IMR-90 (cell line): ENCODE data around the gene ARHGEF7. TPM values are rescaled to one million over a fixed set of nuclear protein-coding genes. Genes with fewer than 3 reads are reported as not detected.

ENCODE experiments used
- ATAC-seq: fragments of 200-7000 bp; cut with Tn5 transposase; 2 replicates; pipeline ENCODE4 v1.9.1; 2020; ENCODE audit warnings: low read depth, mild to moderate bottlenecking, moderate library complexity
- BruUV-seq: library from RNA; stranded (reverse); fragments of 400-500 nt; replicated peaks from 2 replicates; lab custom pipeline; 2021; lab: Mats Ljungman, UMichigan
- CTCF ChIA-PET: fragments of 300-600 bp; formaldehyde crosslinking; extraction: SDS; loops from one replicate; lab custom pipeline; 2021; ENCODE audit warnings: antibody characterized with exemption; lab: Yijun Ruan, JAX
- POLR2A ChIA-PET: fragments of 300-600 bp; sonication (Branson Sonifier 250); formaldehyde crosslinking; loops from one replicate; lab custom pipeline; 2022; ENCODE audit warnings: antibody characterized with exemption; ENCODE audit not compliant: unreplicated experiment; lab: Charles Lee
- DNase-seq: peaks from one replicate; pipeline ENCODE4 v3.0.0; 2013
- H2AFZ ChIP-seq: replicated peaks from 2 replicates; pipeline ENCODE3; 2013; ENCODE audit warnings: low read length, mild to moderate bottlenecking; ENCODE audit not compliant: poor library complexity
- H2AK5ac ChIP-seq: 2 replicates; pipeline ENCODE4 v1.6.1; 2013; ENCODE audit warnings: low read depth, low read length, inconsistent platforms
- H2AK9ac ChIP-seq: replicated peaks from 2 replicates; pipeline ENCODE3; 2013; ENCODE audit warnings: mild to moderate bottlenecking, low read depth, low read length, moderate library complexity; ENCODE audit not compliant: poor library complexity
- H2BK120ac ChIP-seq: 2 replicates; pipeline ENCODE4 v1.6.1; 2013; ENCODE audit warnings: low read depth, low read length, inconsistent platforms
- H2BK15ac ChIP-seq: 3 replicates; pipeline ENCODE4 v1.6.1; 2013; ENCODE audit warnings: low read depth, low read length, inconsistent platforms
- H2BK20ac ChIP-seq: 2 replicates; pipeline ENCODE4 v1.6.1; 2013; ENCODE audit warnings: low read depth, mild to moderate bottlenecking, inconsistent platforms, low read length, moderate library complexity
- H2BK5ac ChIP-seq: 2 replicates; pipeline ENCODE4 v1.6.1; 2013; ENCODE audit warnings: mild to moderate bottlenecking, low read depth, low read length, inconsistent platforms; ENCODE audit not compliant: poor library complexity, severe bottlenecking
- H3K14ac ChIP-seq: replicated peaks from 2 replicates; pipeline ENCODE4 v1.6.1; 2013; ENCODE audit warnings: low read depth, low read length, inconsistent platforms
- H3K18ac ChIP-seq: 2 replicates; pipeline ENCODE4 v1.6.1; 2013; ENCODE audit warnings: low read depth, low read length, control low read depth
- H3K23ac ChIP-seq: 2 replicates; pipeline ENCODE4 v1.6.1; 2013; ENCODE audit warnings: low read depth, low read length, inconsistent platforms
- H3K27ac ChIP-seq: 2 replicates; pipeline ENCODE4 v1.5.1; 2013; ENCODE audit warnings: mild to moderate bottlenecking, control low read depth, low read length; ENCODE audit not compliant: insufficient read depth
- H3K27me3 ChIP-seq: 2 replicates; pipeline ENCODE4 v1.6.1; 2013; ENCODE audit warnings: low read length; ENCODE audit not compliant: control insufficient read depth, insufficient read depth
- H3K36me3 ChIP-seq: 2 replicates; pipeline ENCODE4 v1.6.1; 2013; ENCODE audit warnings: low read length, mixed read lengths; ENCODE audit not compliant: control insufficient read depth, insufficient read depth
- H3K4ac ChIP-seq: 2 replicates; pipeline ENCODE4 v1.6.1; 2013; ENCODE audit warnings: low read depth, low read length, inconsistent platforms
- H3K4me1 ChIP-seq: 2 replicates; pipeline ENCODE4 v1.6.1; 2013; ENCODE audit warnings: low read length, mixed read lengths; ENCODE audit not compliant: control insufficient read depth, insufficient read depth
- H3K4me2 ChIP-seq: 2 replicates; pipeline ENCODE4 v1.6.1; 2013; ENCODE audit warnings: low read depth, mild to moderate bottlenecking, control low read depth, low read length, moderate library complexity
- H3K4me3 ChIP-seq: 2 replicates; pipeline ENCODE4 v1.5.1; 2013; ENCODE audit warnings: low read depth, mild to moderate bottlenecking, control low read depth, low read length, moderate library complexity; ENCODE audit not compliant: insufficient read depth
- H3K56ac ChIP-seq: 2 replicates; pipeline ENCODE4 v1.6.1; 2013; ENCODE audit warnings: low read length, inconsistent platforms; ENCODE audit not compliant: insufficient read depth; ENCODE audit errors: extremely low read depth
- H3K79me1 ChIP-seq, 2 experiments: 2 replicates each; pipeline ENCODE4 v1.6.1; 2013; ENCODE audit warnings: low read length in 2 of 2, inconsistent platforms in 1 of 2, low read depth in 1 of 2
- H3K9ac ChIP-seq: 2 replicates; pipeline ENCODE4 v1.6.1; 2013; ENCODE audit warnings: low read depth, low read length, control low read depth
- H3K9me1 ChIP-seq: 2 replicates; pipeline ENCODE4 v1.6.1; 2013; ENCODE audit warnings: low read length, inconsistent platforms; ENCODE audit not compliant: insufficient read depth
- H3K9me3 ChIP-seq: 2 replicates; pipeline ENCODE4 v1.6.1; 2013; ENCODE audit warnings: low read length; ENCODE audit not compliant: control insufficient read depth, insufficient read depth
- H4K20me1 ChIP-seq: 2 replicates; pipeline ENCODE4 v1.6.1; 2013; ENCODE audit warnings: low read length, inconsistent platforms; ENCODE audit not compliant: insufficient read depth
- H4K5ac ChIP-seq: 2 replicates; pipeline ENCODE4 v1.6.1; 2013; ENCODE audit warnings: mild to moderate bottlenecking, low read depth, low read length, control low read depth
- H4K8ac ChIP-seq, 2 experiments: 2 replicates each; pipeline ENCODE4 v1.6.1; 2013; ENCODE audit warnings: low read depth in 2 of 2, low read length in 2 of 2, control low read depth in 1 of 2, inconsistent platforms in 1 of 2
- H4K91ac ChIP-seq: 2 replicates; pipeline ENCODE4 v1.6.1; 2013; ENCODE audit warnings: low read depth, low read length, inconsistent platforms; ENCODE audit not compliant: insufficient read depth
- BHLHE40 ChIP-seq: fragments of 150-350 bp; IDR thresholded peaks from 2 replicates; pipeline ENCODE4 v1.6.1; 2016; ENCODE audit warnings: mild to moderate bottlenecking, low read depth, low read length
- CEBPB ChIP-seq: IDR thresholded peaks from 2 replicates; pipeline ENCODE4 v1.6.1; 2012; ENCODE audit warnings: low read depth, low read length, improper control_type of control experiment
- CHD1 ChIP-seq: IDR thresholded peaks from 2 replicates; pipeline ENCODE4 v1.6.1; 2012; ENCODE audit warnings: low read depth, low read length, improper control_type of control experiment
- FOS ChIP-seq: fragments of 150-350 bp; IDR thresholded peaks from 2 replicates; pipeline ENCODE4 v1.6.1; 2016; ENCODE audit warnings: low read depth, low read length
- MAFK ChIP-seq: IDR thresholded peaks from 2 replicates; pipeline ENCODE4 v1.6.1; 2012; ENCODE audit warnings: low read depth, low read length, improper control_type of control experiment
- MAZ ChIP-seq: IDR thresholded peaks from 2 replicates; pipeline ENCODE4 v1.6.1; 2012; ENCODE audit warnings: low read depth, mild to moderate bottlenecking, low read length, improper control_type of control experiment, moderate library complexity, borderline replicate concordance
- MXI1 ChIP-seq: IDR thresholded peaks from 2 replicates; pipeline ENCODE4 v1.6.1; 2012; ENCODE audit warnings: low read depth, mild to moderate bottlenecking, low read length, moderate library complexity, borderline replicate concordance
- NFE2L2 ChIP-seq: fragments of 150-350 bp; IDR thresholded peaks from 2 replicates; pipeline ENCODE4 v1.6.1; 2016; ENCODE audit warnings: low read depth, mild to moderate bottlenecking, low read length
- POLR2A ChIP-seq: IDR thresholded peaks from 2 replicates; pipeline ENCODE4 v1.6.1; 2012; ENCODE audit warnings: mild to moderate bottlenecking, low read depth, low read length
- RAD21 ChIP-seq: IDR thresholded peaks from 2 replicates; pipeline ENCODE4 v1.6.1; 2012; ENCODE audit warnings: low read length, improper control_type of control experiment
- RCOR1 ChIP-seq: IDR thresholded peaks from 2 replicates; pipeline ENCODE4 v1.6.1; 2012; ENCODE audit warnings: mild to moderate bottlenecking, low read length, improper control_type of control experiment; ENCODE audit not compliant: insufficient replicate concordance
- RFX5 ChIP-seq: IDR thresholded peaks from 2 replicates; pipeline ENCODE4 v1.8.0; 2012; ENCODE audit warnings: low read depth, mild to moderate bottlenecking, low read length, moderate library complexity
- SMC3 ChIP-seq: fragments of 150-350 bp; IDR thresholded peaks from 2 replicates; pipeline ENCODE4 v1.6.1; 2016; ENCODE audit warnings: low read depth, mild to moderate bottlenecking, antibody characterized with exemption, low read length, moderate library complexity
- dilution Hi-C: fragments of 300-500 bp; cut with HindIII; formaldehyde crosslinking; loops from one replicate; pipeline ENCODE4 v1.14.3; 2018; ENCODE audit warnings: low sequenced_read_pairs; ENCODE audit not compliant: unreplicated experiment
- in situ Hi-C: fragments of 300-500 bp; cut with MboI; formaldehyde crosslinking; loops from 3 replicates; pipeline ENCODE4 v1.14.3; 2019; ENCODE audit warnings: low sequenced_read_pairs, inconsistent platforms, mixed read lengths
- intact Hi-C: fragments of 100-400 bp; cut with micrococcal nuclease; formaldehyde crosslinking; loops from 2 replicates; pipeline ENCODE4 v1.10.0; 2022
- polyA plus RNA-seq, 3 experiments: library from polyadenylated mRNA; depleted of rRNA; stranded (reverse); fragments of >200 nt; gene quantifications; 2 replicates each; pipeline ENCODE4 v1.2.3, GENCODE V29; 2012; ENCODE audit warnings: low replicate concordance in 1 of 3
- total RNA-seq: library from RNA; depleted of rRNA; stranded (reverse); fragments of >200 nt; gene quantifications from 2 replicates; pipeline ENCODE4 v1.2.3, GENCODE V29; 2012
- TF ChIP-seq, protein P1 (sequence below): fragments of 150-350 bp; IDR thresholded peaks from 2 replicates; pipeline ENCODE4 v1.6.1; 2017; ENCODE audit warnings: mild to moderate bottlenecking, antibody characterized with exemption, low read length, low read depth
- TF ChIP-seq, protein P2 (sequence below): fragments of 150-350 bp; IDR thresholded peaks from 2 replicates; pipeline ENCODE4 v1.6.1; 2016; ENCODE audit warnings: low read depth, mild to moderate bottlenecking, low read length, moderate library complexity, borderline replicate concordance
- TF ChIP-seq, protein P3 (sequence below): conservative IDR thresholded peaks from 2 replicates; pipeline ENCODE4 v1.5.1; 2012; ENCODE audit warnings: mild to moderate bottlenecking, low read depth, low read length, improper control_type of control experiment

Gene ARHGEF7
- total and polyA plus RNA-seq, 2 of the 4 experiments (the other 2 are of a cell fraction): 32.9 to 59.0 TPM

DNA sequence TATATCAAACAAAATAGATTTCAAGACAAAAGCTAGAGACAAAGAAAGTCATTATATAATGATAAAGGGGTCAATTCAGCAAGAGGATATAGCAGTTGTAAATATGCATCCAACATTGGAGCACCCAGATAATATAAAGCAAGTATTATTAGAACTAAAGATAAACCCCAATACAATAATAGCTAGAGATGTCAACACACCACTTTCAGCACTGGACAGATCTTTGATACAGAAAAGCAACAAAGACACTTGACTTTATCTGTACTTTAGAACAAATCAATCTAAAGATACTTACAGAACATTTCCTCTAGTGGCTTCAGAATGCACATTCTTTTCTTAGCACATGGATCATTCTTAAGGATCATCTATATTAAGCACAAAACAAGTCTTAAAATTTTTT, 146.2 kb downstream of the ARHGEF7 start:
- Histone ChIP-seq H2BK5ac (no peak overlapping the region), H4K5ac (no peak overlapping the region), H3K79me1 (peaks cover 33 to 57% of the 10 kb centered on the region in 2 experiments), H3K4me2 (no peak overlapping the region), H4K91ac (no peak overlapping the region), H3K18ac (no peak overlapping the region), H3K56ac (no peak overlapping the region), H3K27me3 (no peaks in the 10 kb centered on the region), H2BK20ac (no peak overlapping the region), H2AK5ac (no peak overlapping the region), H3K9me3 (no peaks in the 10 kb centered on the region), H4K8ac (no peak overlapping the region), H4K20me1 (0 out of 2 replicates have a peak, but pooled peaks cover 2% of the 10 kb centered on the region), H3K9ac (no peak overlapping the region), H3K9me1 (peaks cover 13% of the 10 kb centered on the region; the same call in 1 of the 2 replicates), H2AFZ (no peak overlapping the region), H3K36me3 (peaks cover 24% of the 10 kb centered on the region), H2BK15ac (no peak overlapping the region), H3K14ac (no peak overlapping the region), H3K27ac (no peak overlapping the region), H2AK9ac (no peak overlapping the region), H3K4ac (no peak overlapping the region), H3K4me1 (no peaks in the 10 kb centered on the region), H3K23ac (no peak overlapping the region), H3K4me3 (no peak overlapping the region), H2BK120ac (no peak overlapping the region)
- DNase-seq (no peak), ATAC-seq (no peak)
- POLR2A ChIA-PET: no interaction called here
- no peak for TF ChIP-seq RFX5
- TF ChIP-seq RAD21: no peak
- no peak for TF ChIP-seq MAZ
- TF ChIP-seq POLR2A: no peak
- TF ChIP-seq MAFK: no peak
- no peak for TF ChIP-seq CEBPB
- TF ChIP-seq, protein P1, sequence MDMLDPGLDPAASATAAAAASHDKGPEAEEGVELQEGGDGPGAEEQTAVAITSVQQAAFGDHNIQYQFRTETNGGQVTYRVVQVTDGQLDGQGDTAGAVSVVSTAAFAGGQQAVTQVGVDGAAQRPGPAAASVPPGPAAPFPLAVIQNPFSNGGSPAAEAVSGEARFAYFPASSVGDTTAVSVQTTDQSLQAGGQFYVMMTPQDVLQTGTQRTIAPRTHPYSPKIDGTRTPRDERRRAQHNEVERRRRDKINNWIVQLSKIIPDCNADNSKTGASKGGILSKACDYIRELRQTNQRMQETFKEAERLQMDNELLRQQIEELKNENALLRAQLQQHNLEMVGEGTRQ: no peak
- no peak for TF ChIP-seq BHLHE40
- no peak for TF ChIP-seq SMC3
- no peak for TF ChIP-seq RCOR1
- TF ChIP-seq, protein P2, sequence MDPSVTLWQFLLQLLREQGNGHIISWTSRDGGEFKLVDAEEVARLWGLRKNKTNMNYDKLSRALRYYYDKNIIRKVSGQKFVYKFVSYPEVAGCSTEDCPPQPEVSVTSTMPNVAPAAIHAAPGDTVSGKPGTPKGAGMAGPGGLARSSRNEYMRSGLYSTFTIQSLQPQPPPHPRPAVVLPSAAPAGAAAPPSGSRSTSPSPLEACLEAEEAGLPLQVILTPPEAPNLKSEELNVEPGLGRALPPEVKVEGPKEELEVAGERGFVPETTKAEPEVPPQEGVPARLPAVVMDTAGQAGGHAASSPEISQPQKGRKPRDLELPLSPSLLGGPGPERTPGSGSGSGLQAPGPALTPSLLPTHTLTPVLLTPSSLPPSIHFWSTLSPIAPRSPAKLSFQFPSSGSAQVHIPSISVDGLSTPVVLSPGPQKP: no peak
- TF ChIP-seq, protein P3, sequence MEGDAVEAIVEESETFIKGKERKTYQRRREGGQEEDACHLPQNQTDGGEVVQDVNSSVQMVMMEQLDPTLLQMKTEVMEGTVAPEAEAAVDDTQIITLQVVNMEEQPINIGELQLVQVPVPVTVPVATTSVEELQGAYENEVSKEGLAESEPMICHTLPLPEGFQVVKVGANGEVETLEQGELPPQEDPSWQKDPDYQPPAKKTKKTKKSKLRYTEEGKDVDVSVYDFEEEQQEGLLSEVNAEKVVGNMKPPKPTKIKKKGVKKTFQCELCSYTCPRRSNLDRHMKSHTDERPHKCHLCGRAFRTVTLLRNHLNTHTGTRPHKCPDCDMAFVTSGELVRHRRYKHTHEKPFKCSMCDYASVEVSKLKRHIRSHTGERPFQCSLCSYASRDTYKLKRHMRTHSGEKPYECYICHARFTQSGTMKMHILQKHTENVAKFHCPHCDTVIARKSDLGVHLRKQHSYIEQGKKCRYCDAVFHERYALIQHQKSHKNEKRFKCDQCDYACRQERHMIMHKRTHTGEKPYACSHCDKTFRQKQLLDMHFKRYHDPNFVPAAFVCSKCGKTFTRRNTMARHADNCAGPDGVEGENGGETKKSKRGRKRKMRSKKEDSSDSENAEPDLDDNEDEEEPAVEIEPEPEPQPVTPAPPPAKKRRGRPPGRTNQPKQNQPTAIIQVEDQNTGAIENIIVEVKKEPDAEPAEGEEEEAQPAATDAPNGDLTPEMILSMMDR: no peak
- TF ChIP-seq MXI1: no peak
- TF ChIP-seq NFE2L2: no peak
- no peak for TF ChIP-seq CHD1
- no peak for TF ChIP-seq FOS
- in situ Hi-C loops: no loop called here
- intact Hi-C loops: no loop called here
- BruUV-seq: no TSS peak
- dilution Hi-C loops: no loop called here
- CTCF ChIA-PET: interaction anchor here (0.5 kb wide), 1 partner anchor 138 kb away, joined by 3 read pairs; no protein-coding TSS in a partner anchor
